Measurements from ENCODE around the gene MAGI3.

DNA sequence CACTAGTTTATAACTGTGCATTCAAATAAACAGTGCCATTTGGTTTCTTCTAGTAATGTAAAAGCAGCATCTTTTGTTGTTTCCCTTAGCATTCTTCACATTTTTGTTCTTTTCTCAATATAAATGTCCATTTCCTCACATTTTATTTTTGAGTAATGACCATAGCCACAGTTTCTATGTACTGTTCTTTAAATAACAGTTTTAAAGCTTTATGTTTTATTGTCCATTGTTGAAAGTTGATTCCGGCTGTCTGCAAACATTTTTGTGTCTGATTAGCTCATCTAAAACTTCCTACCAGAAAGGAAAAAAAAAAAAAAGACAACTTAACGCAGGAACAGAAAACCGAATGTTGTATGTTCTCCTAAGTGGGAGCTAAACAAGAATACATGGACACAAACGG, 139.7 kb downstream of the MAGI3 start:
- TF ChIP-seq, protein P1, sequence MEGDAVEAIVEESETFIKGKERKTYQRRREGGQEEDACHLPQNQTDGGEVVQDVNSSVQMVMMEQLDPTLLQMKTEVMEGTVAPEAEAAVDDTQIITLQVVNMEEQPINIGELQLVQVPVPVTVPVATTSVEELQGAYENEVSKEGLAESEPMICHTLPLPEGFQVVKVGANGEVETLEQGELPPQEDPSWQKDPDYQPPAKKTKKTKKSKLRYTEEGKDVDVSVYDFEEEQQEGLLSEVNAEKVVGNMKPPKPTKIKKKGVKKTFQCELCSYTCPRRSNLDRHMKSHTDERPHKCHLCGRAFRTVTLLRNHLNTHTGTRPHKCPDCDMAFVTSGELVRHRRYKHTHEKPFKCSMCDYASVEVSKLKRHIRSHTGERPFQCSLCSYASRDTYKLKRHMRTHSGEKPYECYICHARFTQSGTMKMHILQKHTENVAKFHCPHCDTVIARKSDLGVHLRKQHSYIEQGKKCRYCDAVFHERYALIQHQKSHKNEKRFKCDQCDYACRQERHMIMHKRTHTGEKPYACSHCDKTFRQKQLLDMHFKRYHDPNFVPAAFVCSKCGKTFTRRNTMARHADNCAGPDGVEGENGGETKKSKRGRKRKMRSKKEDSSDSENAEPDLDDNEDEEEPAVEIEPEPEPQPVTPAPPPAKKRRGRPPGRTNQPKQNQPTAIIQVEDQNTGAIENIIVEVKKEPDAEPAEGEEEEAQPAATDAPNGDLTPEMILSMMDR (IDR thresholded peaks at IDR 0.05): no peak
- TF ChIP-seq POLR2A (IDR thresholded peaks at IDR 0.05): no peak
